Measurements from ENCODE around the gene SENP6.

DNA sequence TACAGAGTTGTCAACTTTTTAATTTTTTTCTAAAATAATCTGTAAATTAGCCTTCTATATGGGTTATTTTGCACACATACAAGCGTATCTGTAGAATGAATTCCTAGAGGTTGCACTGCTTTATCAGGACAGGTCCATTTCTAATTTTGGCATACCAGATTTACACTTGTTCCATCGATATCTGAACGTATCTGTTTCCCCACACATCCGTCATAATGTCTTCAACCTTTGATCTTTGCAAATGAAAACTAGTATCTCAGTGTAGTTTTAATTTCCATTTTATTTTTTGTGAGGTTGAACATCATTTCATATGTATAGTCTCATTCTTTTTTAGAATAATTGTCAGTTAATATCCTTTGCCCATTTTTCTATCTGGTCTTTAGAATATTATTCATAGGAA lies 22.7 kb downstream of the SENP6 start:
- TF ChIP-seq, protein P1, sequence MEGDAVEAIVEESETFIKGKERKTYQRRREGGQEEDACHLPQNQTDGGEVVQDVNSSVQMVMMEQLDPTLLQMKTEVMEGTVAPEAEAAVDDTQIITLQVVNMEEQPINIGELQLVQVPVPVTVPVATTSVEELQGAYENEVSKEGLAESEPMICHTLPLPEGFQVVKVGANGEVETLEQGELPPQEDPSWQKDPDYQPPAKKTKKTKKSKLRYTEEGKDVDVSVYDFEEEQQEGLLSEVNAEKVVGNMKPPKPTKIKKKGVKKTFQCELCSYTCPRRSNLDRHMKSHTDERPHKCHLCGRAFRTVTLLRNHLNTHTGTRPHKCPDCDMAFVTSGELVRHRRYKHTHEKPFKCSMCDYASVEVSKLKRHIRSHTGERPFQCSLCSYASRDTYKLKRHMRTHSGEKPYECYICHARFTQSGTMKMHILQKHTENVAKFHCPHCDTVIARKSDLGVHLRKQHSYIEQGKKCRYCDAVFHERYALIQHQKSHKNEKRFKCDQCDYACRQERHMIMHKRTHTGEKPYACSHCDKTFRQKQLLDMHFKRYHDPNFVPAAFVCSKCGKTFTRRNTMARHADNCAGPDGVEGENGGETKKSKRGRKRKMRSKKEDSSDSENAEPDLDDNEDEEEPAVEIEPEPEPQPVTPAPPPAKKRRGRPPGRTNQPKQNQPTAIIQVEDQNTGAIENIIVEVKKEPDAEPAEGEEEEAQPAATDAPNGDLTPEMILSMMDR (IDR thresholded peaks at IDR 0.05): no peak
- TF ChIP-seq POLR2A (IDR thresholded peaks at IDR 0.05): no peak
